Loucy (cell line): ENCODE measurements around the gene FCGR3A.
"Not testable (repeated sequence)": the region's sequence is repeated elsewhere in the genome, so short reads cannot be mapped to it uniquely, and the experiment has no call there.

Experiments used
- CTCF ChIP-seq: fragments of 200-600 bp; sonication (generic); conservative IDR thresholded peaks from 2 replicates; pipeline ENCODE4 v1.5.1; 2014; ENCODE audit warnings: mild to moderate bottlenecking, antibody characterized with exemption, low read length
- EZH2phosphoT487 ChIP-seq: fragments of 200-600 bp; IDR thresholded peaks from 2 replicates; pipeline ENCODE4 v1.6.1; 2018; ENCODE audit warnings: antibody characterized with exemption, mild to moderate bottlenecking, moderate library complexity, borderline replicate concordance

- TF ChIP-seq CTCF, EZH2phosphoT487: not testable (repeated sequence)
Measured at GRCh38 chr1:161545005-161545731, 4.5 kb downstream of the FCGR3A start.
